HG03378 (cell line): ENCODE data around the gene SEC14L2.

Experiments used
- ATAC-seq: cut with Tn5 transposase; IDR thresholded peaks from one replicate; pipeline ENCODE4 v1.9.1; 2021; ENCODE audit warnings: mild to moderate bottlenecking, moderate library complexity; ENCODE audit not compliant: unreplicated experiment

SEC14L2 gene

DNA sequence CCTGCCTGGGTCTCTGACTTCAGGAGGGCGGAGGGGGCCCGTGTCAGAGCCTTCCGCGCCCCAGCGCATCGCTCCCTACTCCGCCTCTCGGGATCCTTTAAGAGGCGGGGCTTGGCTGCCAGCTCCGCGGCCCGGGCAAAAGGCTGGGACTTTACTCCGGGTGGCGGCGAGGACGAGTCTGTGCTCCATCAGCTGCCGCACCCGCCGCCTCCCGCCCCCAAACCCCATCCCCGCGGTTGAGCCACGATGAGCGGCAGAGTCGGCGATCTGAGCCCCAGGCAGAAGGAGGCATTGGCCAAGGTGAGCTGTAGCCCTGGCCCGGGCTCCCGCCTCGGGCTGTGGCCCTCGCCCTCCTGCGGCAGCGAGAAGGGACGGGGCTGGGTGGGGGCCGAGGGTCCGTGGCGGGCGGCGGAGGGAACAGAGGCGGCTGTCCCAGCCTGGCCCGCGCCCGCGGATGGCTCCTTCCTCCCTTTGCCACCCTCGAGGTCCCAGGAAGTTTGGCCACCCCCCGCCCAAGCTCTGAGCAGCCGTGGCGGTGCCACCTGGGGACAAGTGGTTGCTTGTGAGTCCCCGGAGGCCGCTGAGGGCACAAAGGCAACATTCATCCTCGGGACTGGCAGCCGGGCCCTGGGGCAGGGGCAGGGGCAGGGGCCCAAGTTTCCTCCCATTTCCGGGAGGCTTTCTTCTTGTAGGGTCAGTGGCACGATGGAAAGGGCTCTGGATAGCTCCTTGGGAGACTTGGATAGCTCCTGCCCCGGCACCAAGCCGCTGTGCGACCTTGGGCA, at the start of gene SEC14L2:
Gene SEC14L2 (plus strand): TSS at position 148 of the 785 bp plus-strand sequence. CDS start 99 bp downstream, at position 247.
- ATAC-seq: no peak

DNA sequence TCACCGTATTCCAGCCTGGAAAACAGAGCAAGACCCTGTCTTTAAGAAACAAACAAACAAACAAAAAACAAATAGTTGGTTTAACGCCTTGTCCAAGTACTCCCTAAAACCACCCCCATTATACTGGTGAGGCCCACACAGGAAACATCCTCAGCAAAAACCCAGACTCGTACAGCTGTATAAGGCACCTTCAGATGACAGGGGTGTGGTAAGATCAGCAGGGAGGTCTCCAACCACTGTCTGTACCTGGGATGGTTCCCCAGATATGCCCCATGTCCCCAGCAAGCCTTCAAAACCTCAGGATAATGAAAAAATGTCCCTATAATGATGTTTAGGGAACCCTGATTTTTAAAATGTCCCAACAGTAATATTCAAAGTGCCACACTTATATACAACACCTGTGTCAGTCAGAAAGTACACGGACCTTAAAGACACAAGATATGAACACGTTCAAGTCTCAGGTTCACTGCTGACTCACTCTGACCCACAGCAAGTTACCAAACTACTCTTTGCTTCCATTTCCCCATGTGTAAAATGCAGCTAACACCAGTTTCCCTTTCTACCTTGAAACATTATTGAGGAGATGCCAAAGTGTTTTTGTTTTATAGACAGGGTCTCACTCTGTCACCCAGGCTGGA, 49.4 kb upstream of the SEC14L2 start:
- no peak for ATAC-seq

DNA sequence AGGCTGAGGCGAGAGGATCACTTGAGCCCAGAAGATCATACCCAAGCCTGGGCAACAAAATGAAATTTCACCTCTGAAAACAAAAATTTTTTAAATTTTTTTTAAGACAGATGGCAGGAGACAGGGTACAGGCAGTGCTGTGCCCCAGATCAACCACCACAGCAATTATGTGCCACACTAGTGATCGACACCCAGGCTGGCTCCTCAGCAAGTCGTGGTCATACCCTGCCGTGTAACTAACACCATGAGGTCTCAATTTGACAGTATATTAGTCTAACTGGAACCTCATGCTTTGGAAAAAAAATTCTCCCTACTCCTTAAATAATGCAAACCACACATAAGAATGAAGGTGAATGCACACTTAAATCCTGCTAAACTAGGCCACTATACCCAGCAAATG, 48.4 kb upstream of the SEC14L2 start:
- ATAC-seq: no peak

DNA sequence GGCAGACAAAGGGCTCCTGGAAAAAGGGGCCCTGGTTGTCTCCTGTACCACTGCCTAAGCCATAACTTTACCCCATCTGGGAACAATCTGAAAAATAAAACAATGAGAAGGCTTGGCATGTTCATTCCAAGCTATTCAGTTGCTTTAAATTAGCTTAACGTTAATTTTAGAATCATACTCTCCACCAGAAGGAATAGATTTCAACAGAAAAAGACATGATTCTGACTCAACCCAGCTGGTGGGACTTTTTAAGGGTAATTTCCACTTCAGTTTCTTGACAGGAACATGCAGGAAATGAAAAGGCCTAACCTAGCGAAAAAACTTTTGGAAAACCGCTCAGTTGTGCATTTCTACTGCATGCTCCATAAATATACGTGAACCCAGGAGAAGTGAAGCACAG, 48.0 kb upstream of the SEC14L2 start:
- ATAC-seq: no peak

DNA sequence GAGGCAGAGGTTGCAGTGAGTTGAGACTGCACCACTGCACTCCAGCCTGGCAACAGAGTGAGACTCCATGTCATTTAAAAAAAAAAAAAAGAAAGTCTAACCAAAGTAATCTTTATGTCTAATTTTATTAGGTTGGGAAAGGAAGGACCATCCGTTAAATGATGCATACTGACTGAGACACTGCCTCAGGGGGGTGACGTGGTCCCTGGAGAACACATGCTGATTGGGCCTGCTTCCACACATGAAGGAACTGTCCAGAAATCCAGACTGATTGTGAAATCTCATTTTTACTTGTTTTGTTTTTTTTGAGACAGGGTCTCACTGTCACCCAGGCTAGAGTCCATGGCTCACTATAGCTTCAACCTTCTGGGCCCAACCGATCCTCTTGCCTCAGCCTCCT, 45.6 kb upstream of the SEC14L2 start:
- ATAC-seq: no peak

DNA sequence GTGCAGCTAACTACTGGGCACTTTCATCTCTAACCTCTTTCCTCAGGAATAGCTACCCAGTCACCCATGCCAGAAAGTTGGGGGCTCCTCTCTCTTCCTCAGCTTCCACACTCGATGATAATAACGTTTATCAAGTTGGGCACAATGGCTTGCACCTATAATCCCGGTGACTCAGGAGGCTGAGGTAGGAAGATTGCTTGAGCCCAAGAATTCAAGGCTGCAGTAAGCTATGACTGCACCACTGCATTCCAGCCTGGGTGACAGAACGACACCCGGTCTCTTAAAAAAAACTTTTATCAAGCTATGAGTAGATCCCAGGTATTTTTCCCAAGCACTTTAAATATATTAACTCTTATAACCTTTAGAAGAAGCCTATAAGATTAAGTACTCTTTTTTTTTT, 42.2 kb upstream of the SEC14L2 start:
- ATAC-seq: no peak

DNA sequence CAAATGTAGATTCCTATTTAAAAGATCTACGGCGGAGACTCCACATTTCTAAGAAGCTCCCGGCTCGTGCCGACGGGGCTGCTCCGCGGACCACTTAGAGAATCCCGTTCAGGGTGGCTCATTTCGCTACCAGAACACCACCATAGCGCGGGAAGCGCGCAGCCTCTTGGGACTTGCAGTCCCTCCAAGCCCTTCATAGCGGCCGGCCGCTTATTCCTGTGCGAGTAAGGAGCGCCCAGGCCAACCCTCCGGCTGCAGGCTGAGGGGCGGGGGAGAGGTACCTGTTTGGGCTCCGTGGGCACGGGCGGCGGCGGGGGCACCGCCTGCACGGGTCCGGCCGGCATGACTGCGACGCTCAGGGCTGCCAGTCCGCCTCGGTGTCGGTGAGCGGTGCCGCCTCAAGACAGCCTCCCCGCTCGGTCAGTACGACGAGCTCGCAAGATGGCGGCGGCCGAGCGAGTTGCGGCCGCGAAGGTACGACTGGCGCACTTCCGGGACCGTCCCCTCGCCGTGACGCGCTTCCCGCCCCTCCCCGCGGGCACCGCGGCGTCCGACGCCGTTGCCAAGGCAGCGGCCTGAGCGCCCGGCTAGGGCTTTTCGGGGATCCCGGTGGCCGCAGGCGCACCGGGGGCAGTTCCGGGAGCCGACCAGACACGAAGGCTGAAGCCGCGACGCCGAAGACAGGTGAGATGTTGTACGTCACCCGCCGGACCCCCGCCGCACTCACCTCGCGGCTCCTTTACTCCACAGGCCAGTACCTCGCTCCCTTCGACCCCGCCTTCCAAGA, 40.2 kb upstream of the SEC14L2 start, which contains the start of the genes CCDC157 and SF3A1:
Gene CCDC157 (plus strand): TSS at position 559 of the 787 bp plus-strand sequence. CDS start 8,994 bp downstream, outside the sequence.
Gene SF3A1 (minus strand): TSS at position 446 of the 787 bp plus-strand sequence. CDS start 102 bp downstream, at position 344.
- ATAC-seq: peak; percentile 73

DNA sequence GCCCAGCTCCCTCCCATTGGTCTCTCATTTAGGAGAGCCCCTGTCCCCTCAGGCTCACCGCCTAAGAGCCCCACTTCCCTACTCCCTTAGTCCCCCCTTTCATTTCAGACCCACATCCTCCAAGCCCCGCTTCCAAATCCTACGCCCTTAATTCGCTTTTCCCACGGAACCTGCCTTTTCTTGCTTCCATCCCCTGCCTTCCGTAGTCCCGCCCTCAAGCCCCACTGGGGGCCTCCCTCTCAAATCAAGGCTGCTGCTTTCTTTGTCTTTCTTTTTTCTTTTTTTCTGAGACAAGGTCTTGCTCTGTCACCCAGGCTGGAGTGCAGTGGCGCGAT, 39.6 kb upstream of the SEC14L2 start:
- no peak for ATAC-seq

DNA sequence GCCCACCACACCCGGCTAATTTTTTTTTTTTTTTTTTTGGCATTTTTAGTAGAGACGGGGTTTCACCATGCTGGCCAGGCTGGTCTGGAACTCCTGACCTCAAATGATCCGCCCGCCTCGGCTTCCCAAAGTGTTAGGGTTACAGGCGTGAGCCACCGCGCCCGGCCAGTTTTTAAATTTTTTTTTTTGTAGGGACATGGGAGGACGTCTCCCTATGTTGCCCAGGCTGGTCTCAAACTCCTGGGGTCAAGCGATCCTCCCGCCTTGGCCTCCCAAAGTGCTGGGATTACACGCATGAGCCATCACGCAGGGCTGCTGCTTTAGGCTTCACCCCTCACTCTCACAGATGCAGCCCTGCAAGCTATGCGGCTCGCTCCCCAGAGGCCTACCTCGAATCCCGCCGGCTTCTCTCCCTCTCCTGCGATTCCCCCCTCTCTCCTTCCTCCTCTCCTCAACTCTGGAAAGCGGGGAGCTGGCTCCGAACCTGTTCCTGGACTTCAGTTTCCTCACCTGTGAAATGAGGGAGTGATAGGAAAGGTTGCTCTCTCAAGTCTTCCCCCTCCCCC, 39.1 kb upstream of the SEC14L2 start:
- ATAC-seq: no peak

DNA sequence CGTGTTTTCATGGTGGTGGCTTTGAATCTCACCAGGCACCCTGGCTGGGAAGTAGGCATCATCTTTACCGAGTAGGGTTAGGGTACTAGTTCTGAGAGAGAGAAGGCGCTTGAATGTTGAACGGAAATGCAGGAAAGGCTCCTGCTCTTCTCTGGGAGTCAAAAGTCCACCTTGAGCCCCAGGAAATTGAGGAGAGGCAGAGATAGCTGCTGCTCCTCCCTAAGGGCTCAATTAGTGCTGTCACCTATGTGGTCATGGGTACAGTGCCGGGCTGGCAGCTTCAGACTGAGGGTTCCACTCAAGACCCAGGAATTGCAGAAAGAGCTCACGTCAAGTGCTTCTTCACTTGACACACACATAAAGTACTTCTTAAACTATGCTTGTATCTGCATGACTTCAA, 38.3 kb upstream of the SEC14L2 start:
- ATAC-seq: no peak

DNA sequence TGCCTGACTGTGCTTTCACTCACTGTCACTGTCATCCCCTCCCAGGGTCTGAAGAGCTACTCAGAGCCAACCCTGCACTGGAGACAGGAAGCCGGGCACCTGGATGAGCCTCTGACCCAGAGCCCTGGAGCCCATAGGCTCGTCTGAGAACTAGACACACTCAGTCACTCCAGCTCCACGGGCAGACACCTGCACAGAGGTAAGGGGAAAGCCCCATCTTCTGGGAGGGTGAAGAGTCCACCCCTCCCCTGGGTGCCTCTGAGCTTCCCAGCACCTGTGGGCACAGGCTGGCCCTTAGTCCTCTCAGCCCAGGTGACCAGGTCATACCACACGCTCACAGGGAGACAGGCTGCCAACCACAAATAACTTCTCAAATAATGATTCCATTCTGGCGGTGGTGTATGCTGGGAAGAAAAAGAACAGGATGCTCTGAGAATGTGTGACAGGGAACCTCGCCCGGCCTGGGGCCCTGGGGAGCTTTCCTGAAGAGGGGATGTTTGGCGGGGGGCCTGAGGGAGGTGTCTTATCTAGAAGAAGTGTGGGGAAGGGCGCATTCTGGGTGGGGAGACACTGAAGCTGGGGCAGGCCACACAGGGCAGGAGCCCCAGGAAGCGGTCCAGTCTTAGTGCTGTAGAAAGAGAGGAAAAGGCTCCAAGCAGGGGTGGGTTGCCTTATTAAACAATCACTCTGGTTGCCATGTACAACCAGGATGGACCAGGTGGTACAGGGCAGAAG, 34.7 kb upstream of the SEC14L2 start:
- no peak for ATAC-seq

DNA sequence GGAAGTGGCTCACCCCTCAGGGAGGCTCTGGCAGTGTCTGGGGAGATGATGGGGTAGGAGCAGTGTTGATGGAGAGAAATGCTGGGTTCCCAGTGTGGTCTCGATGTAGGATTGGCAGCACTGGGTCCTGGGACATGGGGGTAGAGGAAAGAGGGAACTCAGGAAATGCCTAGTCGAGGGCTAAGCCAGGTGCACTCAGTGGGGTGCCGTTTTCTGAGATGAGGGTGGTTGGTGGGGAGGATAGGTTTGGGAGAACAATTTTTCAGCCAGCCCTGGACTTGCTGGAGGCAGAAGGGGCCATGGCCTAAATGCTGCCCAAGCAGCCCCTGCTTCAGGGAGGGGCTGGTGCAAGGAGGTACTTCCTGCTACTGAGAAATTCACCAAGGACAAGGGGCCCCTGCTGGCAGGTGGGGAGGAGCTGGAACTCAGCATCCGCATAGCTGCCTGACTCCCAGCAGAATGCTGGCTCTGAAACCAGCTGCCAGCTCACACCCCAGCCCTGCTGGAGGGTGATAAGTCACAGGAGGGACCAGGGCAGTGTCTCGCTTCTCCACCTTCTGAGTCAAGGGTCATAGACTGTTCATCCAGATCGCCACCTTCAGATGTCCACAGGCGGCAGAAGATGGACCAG, 34.1 kb upstream of the SEC14L2 start:
- ATAC-seq: no peak

DNA sequence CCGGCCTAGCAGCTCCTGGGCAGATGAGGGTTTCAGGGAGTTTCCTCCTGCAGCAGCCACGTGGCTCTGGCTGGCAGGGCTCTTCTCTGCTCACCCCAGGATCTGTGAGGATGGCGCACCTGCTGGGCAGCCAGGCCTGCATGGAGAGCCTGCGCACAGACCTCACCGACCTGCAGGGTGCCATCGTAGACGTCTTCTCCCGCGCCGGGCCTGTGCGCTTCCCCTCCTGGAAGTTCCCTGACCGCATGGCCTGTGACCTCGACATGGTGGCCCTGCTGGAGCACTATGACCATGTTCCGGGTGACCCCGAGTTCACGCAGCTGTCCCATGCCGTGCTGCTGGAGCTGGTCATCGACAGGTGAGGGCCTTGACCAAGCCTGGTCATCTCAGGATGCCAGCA, 30.9 kb upstream of the SEC14L2 start:
- ATAC-seq: no peak

DNA sequence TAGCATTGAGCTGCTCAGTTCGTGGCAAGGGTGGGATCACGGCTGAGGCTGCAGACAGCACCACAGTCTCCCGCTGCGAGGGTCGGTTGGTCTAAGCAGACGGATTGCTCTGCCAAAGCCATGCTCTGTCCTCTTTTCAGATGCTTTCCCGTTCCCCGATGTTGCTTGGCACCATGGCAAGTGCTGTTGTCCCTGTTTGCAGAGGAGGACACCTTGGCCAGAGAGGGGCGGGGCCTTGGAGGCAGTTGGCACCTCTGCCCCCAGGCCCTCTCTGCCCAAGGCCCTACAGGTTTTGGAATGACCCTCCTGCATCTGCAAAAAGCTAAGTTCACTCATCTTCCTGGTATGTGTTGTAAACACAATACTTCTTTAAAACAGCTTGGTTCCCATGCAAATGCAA, 28.4 kb upstream of the SEC14L2 start:
- no peak for ATAC-seq

DNA sequence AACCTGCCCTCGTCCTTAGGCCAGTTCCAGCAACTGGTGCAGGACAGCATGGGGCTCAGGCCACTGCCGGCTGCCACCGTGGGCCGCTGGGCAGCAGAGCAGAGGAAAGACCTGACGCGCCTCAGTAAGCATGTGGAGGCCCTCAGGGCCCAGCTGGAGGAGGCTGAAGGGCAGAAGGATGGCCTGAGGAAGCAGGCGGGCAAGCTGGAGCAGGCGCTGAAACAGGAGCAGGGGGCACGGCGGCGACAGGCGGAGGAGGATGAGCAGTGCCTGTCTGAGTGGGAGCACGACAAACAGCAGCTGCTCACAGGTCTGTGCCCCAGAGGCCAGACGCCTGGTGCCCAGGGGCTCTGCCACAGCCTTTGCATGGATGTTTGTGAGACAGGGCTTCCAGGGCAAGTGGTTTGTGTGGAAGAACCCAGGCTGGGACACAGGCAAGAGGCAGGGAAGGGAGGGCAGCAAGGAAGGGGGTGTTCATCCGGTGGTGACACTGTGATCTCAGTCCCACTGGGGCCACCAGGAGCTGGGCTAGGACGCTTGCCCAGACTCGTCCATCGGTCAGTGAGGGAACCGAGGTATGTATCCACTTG, 26.1 kb upstream of the SEC14L2 start:
- ATAC-seq: no peak

DNA sequence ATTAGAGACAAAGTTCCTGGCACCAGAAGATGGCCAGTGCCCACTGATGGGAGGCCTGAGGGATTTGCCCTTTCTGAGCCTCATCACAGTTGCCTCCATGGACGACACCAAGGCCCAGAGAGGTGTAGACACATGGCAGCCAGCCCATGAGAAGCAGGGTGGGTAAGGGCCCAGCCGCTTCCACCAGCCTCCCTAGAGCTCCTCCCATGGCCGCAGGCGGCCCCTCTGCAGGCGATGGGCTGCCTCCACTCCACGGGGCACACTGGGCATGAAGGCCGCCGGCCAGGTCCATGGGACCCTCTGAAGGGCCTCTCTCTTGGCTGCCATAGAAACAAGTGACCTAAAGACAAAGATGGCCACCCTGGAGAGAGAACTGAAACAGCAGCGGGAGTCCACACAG, 25.5 kb upstream of the SEC14L2 start:
- ATAC-seq: no peak

DNA sequence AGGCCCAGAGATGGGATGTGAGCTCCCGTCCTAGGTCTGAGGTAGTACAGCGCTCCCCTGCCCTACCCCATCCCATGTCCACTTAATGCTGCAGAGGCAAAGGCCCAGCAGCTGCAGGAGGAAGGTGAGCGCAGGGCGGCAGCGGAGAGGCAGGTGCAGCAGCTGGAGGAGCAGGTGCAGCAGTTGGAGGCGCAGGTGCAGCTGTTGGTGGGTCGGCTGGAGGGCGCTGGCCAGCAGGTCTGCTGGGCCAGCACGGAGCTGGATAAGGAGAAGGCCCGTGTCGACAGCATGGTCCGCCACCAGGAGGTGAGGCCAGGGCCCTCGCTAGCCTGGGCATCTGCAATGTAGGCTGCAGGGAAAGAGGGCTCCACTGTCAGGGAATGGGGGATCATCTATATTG, 24.8 kb upstream of the SEC14L2 start:
- no peak for ATAC-seq

DNA sequence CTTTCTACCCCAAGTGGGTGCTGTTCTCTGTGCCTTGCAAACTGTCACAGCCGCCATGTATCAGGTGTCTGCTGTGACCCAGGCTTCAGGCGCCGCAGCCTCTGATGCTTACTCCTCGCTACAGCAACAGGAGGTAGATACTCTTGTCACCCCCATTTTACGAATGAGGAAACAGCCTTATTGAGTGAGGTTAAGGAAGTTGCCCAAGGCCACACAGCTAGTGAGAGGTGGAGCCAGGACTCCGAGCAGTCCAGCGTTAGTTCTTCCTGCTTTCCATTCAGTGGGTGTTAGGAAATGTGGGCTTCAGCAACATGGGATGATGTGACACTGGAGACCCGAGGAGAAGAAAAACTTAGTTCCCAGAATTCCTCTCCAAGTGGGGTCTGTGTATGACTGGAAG, 23.9 kb upstream of the SEC14L2 start:
- no peak for ATAC-seq

DNA sequence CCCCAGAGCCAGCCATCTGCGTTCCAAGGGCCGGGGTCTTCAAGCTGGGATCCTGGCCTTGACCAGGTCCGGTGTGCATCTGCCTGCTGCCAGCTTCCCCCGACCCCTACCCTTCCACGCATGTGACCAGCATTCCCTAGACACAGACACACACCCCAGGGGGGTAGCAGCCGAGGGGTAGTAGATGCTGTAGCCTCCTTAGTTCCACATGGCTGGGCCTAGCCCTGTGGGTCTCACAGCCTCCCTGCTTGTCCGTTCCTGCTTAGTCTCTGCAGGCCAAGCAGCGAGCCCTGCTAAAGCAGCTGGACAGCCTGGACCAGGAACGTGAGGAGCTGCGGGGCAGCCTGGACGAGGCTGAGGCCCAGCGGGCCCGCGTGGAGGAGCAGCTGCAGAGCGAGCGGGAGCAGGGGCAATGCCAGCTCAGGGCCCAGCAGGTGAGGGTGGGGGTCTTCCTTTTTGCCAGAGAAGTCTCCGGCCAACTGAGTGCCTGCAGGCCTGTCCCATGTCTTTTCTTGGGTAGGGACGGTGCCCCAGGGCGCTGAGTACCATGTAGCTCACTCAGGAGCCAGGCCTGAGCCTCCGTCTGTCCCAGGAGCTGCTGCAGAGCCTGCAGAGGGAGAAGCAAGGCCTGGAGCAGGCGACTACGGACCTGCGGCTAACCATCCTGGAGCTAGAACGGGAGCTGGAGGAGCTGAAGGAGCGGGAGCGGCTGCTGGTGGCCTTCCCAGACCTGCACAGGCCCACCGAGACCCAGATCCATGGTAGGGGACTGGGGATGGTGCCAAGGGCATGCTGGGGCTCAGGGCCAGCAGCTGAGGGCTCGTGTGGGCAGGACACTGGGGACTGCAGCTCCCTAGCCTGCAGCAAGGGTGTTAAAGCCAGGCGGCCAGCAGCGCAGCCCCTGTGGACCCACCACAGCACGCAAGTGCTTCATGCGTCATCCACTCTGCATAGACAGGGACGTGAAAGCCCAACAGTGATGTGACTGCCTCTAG, 23.2 kb upstream of the SEC14L2 start:
- ATAC-seq: no peak
